Esophagus muscularis mucosa (tissue), 4 donors: Measurements from ENCODE around the gene XYLT2. TPM values are rescaled to one million over a fixed set of nuclear protein-coding genes. Genes with fewer than 3 reads are reported as not detected.
"Not testable (repeated sequence)": the region's sequence is repeated elsewhere in the genome, so short reads cannot be mapped to it uniquely, and the experiment has no call there.

Experiments used
- DNase-seq: peaks from one replicate; pipeline ENCODE4 v3.0.0-alpha.2; 2017; ENCODE audit errors: extremely low spot score
- H3K27ac ChIP-seq, 4 donors: fragments of 200-600 bp; sonication (generic); replicated peaks in 1 of 4; 1 replicate in 3 of 4; 2 replicates in 1 of 4; pipeline ENCODE4 v1.5.1; 2016 to 2019; ENCODE audit warnings: mild to moderate bottlenecking in 1 of 4
- H3K27me3 ChIP-seq, 4 donors: fragments of 200-600 bp; sonication (generic); one replicate each; pipeline versions ENCODE4 v1.5.1 to v1.6.0; 2016 to 2019
- H3K36me3 ChIP-seq, 4 donors: fragments of 200-600 bp; sonication (generic); one replicate each; pipeline ENCODE4 v1.5.1; 2016 to 2019
- H3K4me1 ChIP-seq, 4 donors: fragments of 200-600 bp; sonication (generic); one replicate each; pipeline ENCODE4 v1.5.1; 2016 to 2019
- H3K4me3 ChIP-seq, 4 donors: fragments of 200-600 bp; sonication (generic); 1 replicate in 2 of 4; 2 replicates in 2 of 4; pipeline ENCODE4 v1.5.1; 2016 to 2019; ENCODE audit warnings: mild to moderate bottlenecking in 4 of 4, moderate library complexity in 1 of 4
- H3K9me3 ChIP-seq, 4 donors: fragments of 200-600 bp; sonication (generic); 1 replicate in 3 of 4; 2 replicates in 1 of 4; pipeline ENCODE4 v1.5.1; 2016 to 2019
- CTCF ChIP-seq, 3 experiments: fragments of 200-600 bp in 2 of 3; fragments of 450-650 bp in 1 of 3; sonication (generic) in 2 of 3; IDR thresholded peaks; one replicate each; pipeline ENCODE4 v1.5.1; 2017 to 2019; ENCODE audit warnings: antibody characterized with exemption in 3 of 3, mild to moderate bottlenecking in 2 of 3, moderate library complexity in 1 of 3
- EP300 ChIP-seq: sonication (generic); formaldehyde crosslinking; IDR thresholded peaks from one replicate; pipeline ENCODE4 v1.6.1; 2017; ENCODE audit warnings: antibody characterized with exemption
- POLR2A ChIP-seq: fragments of 450-650 bp; IDR thresholded peaks from one replicate; pipeline ENCODE4 v1.6.1; 2017; ENCODE audit warnings: antibody characterized with exemption, moderate library complexity, mild to moderate bottlenecking, low read depth
- POLR2AphosphoS5 ChIP-seq, 2 donors: sonication (generic); formaldehyde crosslinking; IDR thresholded peaks; one replicate each; pipeline ENCODE4 v1.6.1; 2017; ENCODE audit warnings: antibody characterized with exemption in 2 of 2
- WGBS: methylation state at CpG from one replicate; pipeline ENCODE4 v1.1.5; 2018; 5-methylcytosine and 5-hydroxymethylcytosine counted together
- intact Hi-C: fragments of 100-400 bp; cut with DNase I; formaldehyde crosslinking; loops from one replicate; pipeline ENCODE4 v1.15.1; 2023
- total RNA-seq, 4 donors: library from RNA; depleted of rRNA; stranded (reverse); fragments of >200 nt; gene quantifications; one replicate each; pipeline versions ENCODE4 v1.1.0 to v1.2.1, GENCODE V29; 2016

XYLT2 gene
- total RNA-seq, 4 donors from 2014 or later: 12.8 to 29.8 (median 26.0) TPM

- H3K27me3 ChIP-seq: peaks cover 0 to 16% (median 0%) of the 10 kb centered on the region in 4 donors
- H3K27ac ChIP-seq: no peak overlapping the region
- no peak for DNase-seq
- 87% methylated on average over 11 of the region's 11 CpGs for WGBS
- H3K9me3 ChIP-seq: no peaks in the 10 kb centered on the region
- intact Hi-C loops: no loop called here
- H3K4me1 ChIP-seq: no peaks in the 10 kb centered on the region
- no peak overlapping the region for H3K4me3 ChIP-seq
- TF ChIP-seq EP300: no peak
- no peak for TF ChIP-seq CTCF (IDR thresholded peaks at IDR 0.05)
- TF ChIP-seq POLR2A: no peak
- no peak for TF ChIP-seq POLR2AphosphoS5 (IDR thresholded peaks at IDR 0.05)
- H3K36me3 ChIP-seq: no peaks in the 10 kb centered on the region
Measured at GRCh38 chr17:50330151-50330775, 15.7 kb upstream of the XYLT2 start.

GRCh38 chr17:50331085-50331791 lies 14.7 kb upstream of the XYLT2 start:
- 73% methylated on average over 4 of the region's 4 CpGs for WGBS
- H3K9me3 ChIP-seq: no peaks in the 10 kb centered on the region
- no peak for TF ChIP-seq POLR2A
- no peak for TF ChIP-seq POLR2AphosphoS5 (IDR thresholded peaks at IDR 0.05)
- no peaks in the 10 kb centered on the region for H3K4me1 ChIP-seq
- no peak overlapping the region for H3K4me3 ChIP-seq
- H3K27me3 ChIP-seq: peaks cover 0 to 16% (median 0%) of the 10 kb centered on the region in 4 donors
- no peaks in the 10 kb centered on the region for H3K36me3 ChIP-seq
- no peak overlapping the region for H3K27ac ChIP-seq
- intact Hi-C loops: no loop called here
- no peak for DNase-seq

- Histone ChIP-seq H3K27me3 (peaks cover 0 to 16% (median 0%) of the 10 kb centered on the region in 4 donors), H3K4me3 (no peak overlapping the region), H3K9me3 (no peaks in the 10 kb centered on the region), H3K36me3 (no peaks in the 10 kb centered on the region), H3K27ac (no peak overlapping the region), H3K4me1 (no peaks in the 10 kb centered on the region)
- 70% methylated on average over 6 of the region's 6 CpGs for WGBS
- intact Hi-C loops: no loop called here
- TF ChIP-seq EP300 (no peak), POLR2A (no peak), CTCF (IDR thresholded peaks at IDR 0.05) (no peak), POLR2AphosphoS5 (IDR thresholded peaks at IDR 0.05) (no peak)
- DNase-seq: no peak
Measured at GRCh38 chr17:50332196-50332595, 13.7 kb upstream of the XYLT2 start.

GRCh38 chr17:50333291-50334057 lies 12.5 kb upstream of the XYLT2 start:
- H3K4me3 ChIP-seq, DNase-seq, H3K36me3 ChIP-seq, H3K27ac ChIP-seq, H3K4me1 ChIP-seq, H3K9me3 ChIP-seq, intact Hi-C loops: not testable (repeated sequence)
- peaks cover 0 to 16% (median 0%) of the 10 kb centered on the region in 4 donors for H3K27me3 ChIP-seq
- WGBS: 55% methylated on average over 14 of the region's 14 CpGs

GRCh38 chr17:50337956-50338355 lies 8.0 kb upstream of the XYLT2 start:
- no peaks in the 10 kb centered on the region for H3K36me3 ChIP-seq
- no peak for DNase-seq
- H3K27ac ChIP-seq: no peak overlapping the region
- TF ChIP-seq EP300: no peak
- no peak for TF ChIP-seq POLR2AphosphoS5 (IDR thresholded peaks at IDR 0.05)
- TF ChIP-seq POLR2A: no peak
- WGBS: 97% methylated on average over 2 of the region's 2 CpGs
- no peak overlapping the region for H3K4me3 ChIP-seq
- no peaks in the 10 kb centered on the region for H3K4me1 ChIP-seq
- intact Hi-C loops: no loop called here
- peaks cover 0 to 8% (median 0%) of the 10 kb centered on the region in 4 donors for H3K9me3 ChIP-seq
- H3K27me3 ChIP-seq: peaks cover 0 to 5% (median 0%) of the 10 kb centered on the region in 4 donors

- Histone ChIP-seq H3K9me3 (peaks cover 0 to 8% (median 0%) of the 10 kb centered on the region in 4 donors), H3K4me3 (no peak overlapping the region), H3K27ac (no peak overlapping the region), H3K4me1 (no peaks in the 10 kb centered on the region), H3K27me3 (no peaks in the 10 kb centered on the region), H3K36me3 (no peaks in the 10 kb centered on the region)
- no peak for DNase-seq
- TF ChIP-seq EP300: no peak
- no peak for TF ChIP-seq POLR2A
- intact Hi-C loops: no loop called here
Measured at GRCh38 chr17:50338645-50339044, 7.3 kb upstream of the XYLT2 start.
